H9 (cell line): ENCODE results near the gene PRR35. TPM values are rescaled to one million over a fixed set of nuclear protein-coding genes. Genes with fewer than 3 reads are reported as not detected.

Experiments
- DNase-seq: peaks from one replicate; pipeline ENCODE4 v3.0.0-alpha.2; 2017
- H2AFZ ChIP-seq: one replicate; pipeline ENCODE4 v1.6.1; 2013; ENCODE audit warnings: mild to moderate bottlenecking, low read length, control low read depth, moderate library complexity
- H2AK5ac ChIP-seq: 2 replicates; pipeline ENCODE4 v1.6.1; 2013; ENCODE audit warnings: low read length, control low read depth, mixed read lengths; ENCODE audit not compliant: insufficient read length
- H2BK120ac ChIP-seq: one replicate; pipeline ENCODE4 v1.6.1; 2013; ENCODE audit warnings: low read depth, mild to moderate bottlenecking, low read length, control low read depth, inconsistent platforms; ENCODE audit not compliant: poor library complexity, severe bottlenecking
- H2BK12ac ChIP-seq: 2 replicates; pipeline ENCODE4 v1.6.1; 2013; ENCODE audit warnings: low read length, control low read depth, mixed read lengths, low read depth; ENCODE audit not compliant: insufficient read length
- H2BK15ac ChIP-seq: 2 replicates; pipeline ENCODE4 v1.6.1; 2013; ENCODE audit warnings: low read depth, low read length, control low read depth
- H2BK20ac ChIP-seq: one replicate; pipeline ENCODE4 v1.6.1; 2013; ENCODE audit warnings: low read depth, mild to moderate bottlenecking, low read length, control low read depth, inconsistent platforms; ENCODE audit not compliant: poor library complexity, severe bottlenecking
- H2BK5ac ChIP-seq: 2 replicates; pipeline ENCODE4 v1.6.1; 2013; ENCODE audit warnings: low read length, control low read depth, mixed read lengths; ENCODE audit not compliant: insufficient read length
- H3K14ac ChIP-seq: 2 replicates; pipeline ENCODE4 v1.6.1; 2013; ENCODE audit warnings: low read length, control low read depth; ENCODE audit not compliant: insufficient read depth
- H3K18ac ChIP-seq: 2 replicates; pipeline ENCODE4 v1.6.1; 2013; ENCODE audit warnings: low read depth, mild to moderate bottlenecking, mixed read lengths, low read length, control low read depth; ENCODE audit not compliant: insufficient read length
- H3K23ac ChIP-seq: 2 replicates; pipeline ENCODE4 v1.6.1; 2013; ENCODE audit warnings: low read length, control low read depth, mixed read lengths, low read depth; ENCODE audit not compliant: insufficient read length
- H3K23me2 ChIP-seq: 2 replicates; pipeline ENCODE4 v1.6.1; 2013; ENCODE audit warnings: low read depth, mild to moderate bottlenecking, mixed read lengths, low read length, control low read depth; ENCODE audit not compliant: insufficient read length, poor library complexity, severe bottlenecking
- H3K27ac ChIP-seq: 2 replicates; pipeline ENCODE4 v1.5.1; 2013; ENCODE audit warnings: low read length, control low read depth, mixed read lengths, low read depth; ENCODE audit not compliant: insufficient read length
- H3K27me3 ChIP-seq: 2 replicates; pipeline ENCODE4 v1.6.1; 2013; ENCODE audit warnings: low read length, control low read depth, inconsistent platforms; ENCODE audit not compliant: insufficient read depth
- H3K4ac ChIP-seq: 2 replicates; pipeline ENCODE4 v1.6.1; 2013; ENCODE audit warnings: low read depth, mild to moderate bottlenecking, control low read depth, inconsistent platforms, low read length, moderate library complexity
- H3K4me1 ChIP-seq: 2 replicates; pipeline ENCODE4 v1.6.1; 2013; ENCODE audit warnings: low read length, control low read depth, inconsistent platforms; ENCODE audit not compliant: insufficient read depth
- H3K4me2 ChIP-seq: 2 replicates; pipeline ENCODE4 v1.6.1; 2013; ENCODE audit warnings: low read length, control low read depth, mixed read lengths; ENCODE audit not compliant: insufficient read length, insufficient read depth
- H3K56ac ChIP-seq: 2 replicates; pipeline ENCODE4 v1.6.1; 2013; ENCODE audit warnings: low read depth, mild to moderate bottlenecking, mixed read lengths, low read length, control low read depth; ENCODE audit not compliant: insufficient read length
- H3K79me1 ChIP-seq: 2 replicates; pipeline ENCODE4 v1.6.1; 2013; ENCODE audit warnings: low read depth, mild to moderate bottlenecking, moderate library complexity, low read length, control low read depth, inconsistent platforms; ENCODE audit not compliant: insufficient read depth, poor library complexity, severe bottlenecking
- H3K79me2 ChIP-seq: 2 replicates; pipeline ENCODE4 v1.6.1; 2013; ENCODE audit warnings: low read length, control low read depth, inconsistent platforms; ENCODE audit not compliant: insufficient read depth
- H3K9ac ChIP-seq: 2 replicates; pipeline ENCODE4 v1.6.1; 2013; ENCODE audit warnings: low read length, control low read depth, mixed read lengths; ENCODE audit not compliant: insufficient read length; ENCODE audit errors: extremely low read depth
- H3K9me3 ChIP-seq: one replicate; pipeline ENCODE4 v1.6.1; 2013; ENCODE audit warnings: low read depth, low read length, inconsistent platforms; ENCODE audit not compliant: control insufficient read depth
- H3T11ph ChIP-seq: one replicate; pipeline ENCODE4 v1.6.1; 2013; ENCODE audit warnings: mild to moderate bottlenecking, low read length, control low read depth, inconsistent platforms
- H4K20me1 ChIP-seq: one replicate; pipeline ENCODE4 v1.6.1; 2013; ENCODE audit not compliant: control insufficient read depth, insufficient read length, insufficient read depth
- H4K5ac ChIP-seq: 2 replicates; pipeline ENCODE4 v1.6.1; 2013; ENCODE audit warnings: low read depth, mild to moderate bottlenecking, mixed read lengths, low read length, control low read depth; ENCODE audit not compliant: insufficient read length
- H4K8ac ChIP-seq: replicated peaks from 2 replicates; pipeline ENCODE4 v1.6.1; 2013; ENCODE audit warnings: low read length, control low read depth, mixed read lengths, low read depth; ENCODE audit not compliant: insufficient read length
- H4K91ac ChIP-seq: 2 replicates; pipeline ENCODE4 v1.6.1; 2013; ENCODE audit warnings: low read depth, mild to moderate bottlenecking, moderate library complexity, mixed read lengths, low read length, control low read depth; ENCODE audit not compliant: insufficient read length
- H3K27ac Mint-ChIP-seq, 3 experiments: 2 replicates in 2 of 3; 3 replicates in 1 of 3; pipeline ENCODE4 v1.8.0; 2020 to 2021; ENCODE audit warnings: mixed read lengths in 3 of 3, mild to moderate bottlenecking in 1 of 3, moderate library complexity in 1 of 3
- H3K27me3 Mint-ChIP-seq: 2 replicates; pipeline ENCODE4 v1.8.0; 2021; ENCODE audit warnings: low read depth, mild to moderate bottlenecking, moderate library complexity, mixed read lengths
- H3K36me3 Mint-ChIP-seq, 3 experiments: 2 replicates in 2 of 3; 3 replicates in 1 of 3; pipeline ENCODE4 v1.8.0; 2020 to 2021; ENCODE audit warnings: low read depth in 3 of 3, mixed read lengths in 3 of 3; ENCODE audit not compliant: insufficient read depth in 1 of 3
- H3K4me1 Mint-ChIP-seq, 2 experiments: 2 replicates each; pipeline ENCODE4 v1.8.0; 2020; ENCODE audit warnings: mixed read lengths in 2 of 2
- H3K4me3 Mint-ChIP-seq, 2 experiments: 2 replicates in 1 of 2; 3 replicates in 1 of 2; pipeline ENCODE4 v1.8.0; 2020 to 2021; ENCODE audit warnings: mild to moderate bottlenecking in 2 of 2, mixed read lengths in 2 of 2, moderate library complexity in 1 of 2
- H3K9me3 Mint-ChIP-seq, 2 experiments: 2 replicates in 1 of 2; 3 replicates in 1 of 2; pipeline ENCODE4 v1.8.0; 2020; ENCODE audit warnings: mild to moderate bottlenecking in 2 of 2, mixed read lengths in 2 of 2, moderate library complexity in 1 of 2
- WGBS: extraction: QIAGEN DNeasy Blood & Tissue Kit; methylation state at CpG from one replicate; pipeline ENCODE4 v1.1.7; 2013; ENCODE audit warnings: missing lambda C conversion rate, low lambda C conversion rate, mixed read lengths; ENCODE audit not compliant: insufficient read length; ENCODE audit errors: extremely low coverage; 5-methylcytosine and 5-hydroxymethylcytosine counted together
- total RNA-seq: library from RNA; stranded (reverse); gene quantifications from 2 replicates; pipeline ENCODE4 v1.2.1, GENCODE V29; 2021
- TF ChIP-seq, protein P1 (sequence below): fragments of 200-600 bp; sonication (generic); conservative IDR thresholded peaks from 3 replicates; pipeline ENCODE4 v1.8.0; 2021; ENCODE audit warnings: antibody characterized with exemption, mild to moderate bottlenecking

The PRR35 gene
- total RNA-seq, 1 experiment from 2014 or later = 0.33 TPM

- no peak overlapping the region for H3K4me3 Mint-ChIP-seq
- no peak overlapping the region for H2BK120ac ChIP-seq
- no peak overlapping the region for H2AFZ ChIP-seq
- no peaks in the 10 kb centered on the region; the same call in 1 of the 2 replicates for H3K4me1 ChIP-seq
- peaks cover 7% of the 10 kb centered on the region; the same call in 1 of the 2 replicates for H3K27me3 ChIP-seq
- H2BK12ac ChIP-seq = no peak overlapping the region
- H3K9ac ChIP-seq = no peak overlapping the region
- no peak overlapping the region for H3K56ac ChIP-seq
- H3K18ac ChIP-seq = no peak overlapping the region
- whole genome bisulfite sequencing = no CpG with 5 or more reads among the region's 18 CpGs
- H3K23ac ChIP-seq = no peak overlapping the region
- H3T11ph ChIP-seq = no peak overlapping the region
- H3K23me2 ChIP-seq = no peaks in the 10 kb centered on the region
- H4K91ac ChIP-seq = no peak overlapping the region
- H3K36me3 Mint-ChIP-seq = no peaks in the 10 kb centered on the region; a peak in 1 of 7 replicates
- peaks cover 23% of the 10 kb centered on the region for H3K27me3 Mint-ChIP-seq
- no peak overlapping the region for H4K5ac ChIP-seq
- no peaks in the 10 kb centered on the region for H4K20me1 ChIP-seq
- no peak overlapping the region for H2BK15ac ChIP-seq
- H3K27ac Mint-ChIP-seq = no peak overlapping the region
- H4K8ac ChIP-seq = no peak overlapping the region
- no peaks in the 10 kb centered on the region for H3K9me3 ChIP-seq
- no peak overlapping the region for H3K4ac ChIP-seq
- no peaks in the 10 kb centered on the region for H3K79me1 ChIP-seq
- no peaks in the 10 kb centered on the region for H3K79me2 ChIP-seq
- H3K4me2 ChIP-seq = no peak overlapping the region
- H3K14ac ChIP-seq = no peak overlapping the region
- H3K27ac ChIP-seq = no peak overlapping the region
- TF ChIP-seq, protein P1, sequence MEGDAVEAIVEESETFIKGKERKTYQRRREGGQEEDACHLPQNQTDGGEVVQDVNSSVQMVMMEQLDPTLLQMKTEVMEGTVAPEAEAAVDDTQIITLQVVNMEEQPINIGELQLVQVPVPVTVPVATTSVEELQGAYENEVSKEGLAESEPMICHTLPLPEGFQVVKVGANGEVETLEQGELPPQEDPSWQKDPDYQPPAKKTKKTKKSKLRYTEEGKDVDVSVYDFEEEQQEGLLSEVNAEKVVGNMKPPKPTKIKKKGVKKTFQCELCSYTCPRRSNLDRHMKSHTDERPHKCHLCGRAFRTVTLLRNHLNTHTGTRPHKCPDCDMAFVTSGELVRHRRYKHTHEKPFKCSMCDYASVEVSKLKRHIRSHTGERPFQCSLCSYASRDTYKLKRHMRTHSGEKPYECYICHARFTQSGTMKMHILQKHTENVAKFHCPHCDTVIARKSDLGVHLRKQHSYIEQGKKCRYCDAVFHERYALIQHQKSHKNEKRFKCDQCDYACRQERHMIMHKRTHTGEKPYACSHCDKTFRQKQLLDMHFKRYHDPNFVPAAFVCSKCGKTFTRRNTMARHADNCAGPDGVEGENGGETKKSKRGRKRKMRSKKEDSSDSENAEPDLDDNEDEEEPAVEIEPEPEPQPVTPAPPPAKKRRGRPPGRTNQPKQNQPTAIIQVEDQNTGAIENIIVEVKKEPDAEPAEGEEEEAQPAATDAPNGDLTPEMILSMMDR = no peak; the same call in 2 of the 3 replicates
- no peak for DNase-seq
- H3K9me3 Mint-ChIP-seq = no peaks in the 10 kb centered on the region
- H2AK5ac ChIP-seq = no peak overlapping the region
- no peak overlapping the region for H2BK20ac ChIP-seq
- H3K4me1 Mint-ChIP-seq = peaks cover 4 to 14% of the 10 kb centered on the region in 2 experiments
- H2BK5ac ChIP-seq = no peak overlapping the region
These were observed 22.0 kb downstream of the PRR35 start for GRCh38 chr16:582218-582613.
